Osteocyte (in vitro differentiated cells): Measurements from ENCODE around the gene ATG101. TPM values are rescaled to one million over a fixed set of nuclear protein-coding genes. Genes with fewer than 3 reads are reported as not detected.

Source experiments
- DNase-seq: peaks from one replicate; pipeline ENCODE4 v3.0.0; 2021; ENCODE audit warnings: mixed read lengths; ENCODE audit not compliant: unreplicated experiment; ENCODE audit errors: extremely low spot score
- H3K27ac Mint-ChIP-seq: one replicate; pipeline ENCODE4 v1.8.0; 2021; ENCODE audit warnings: mild to moderate bottlenecking, mixed read lengths; ENCODE audit not compliant: unreplicated experiment
- H3K27me3 Mint-ChIP-seq: one replicate; pipeline ENCODE4 v1.8.0; 2021; ENCODE audit warnings: mixed read lengths; ENCODE audit not compliant: unreplicated experiment
- H3K36me3 Mint-ChIP-seq: one replicate; pipeline ENCODE4 v1.8.0; 2021; ENCODE audit warnings: mixed read lengths; ENCODE audit not compliant: unreplicated experiment
- H3K4me1 Mint-ChIP-seq: one replicate; pipeline ENCODE4 v1.8.0; 2021; ENCODE audit warnings: mixed read lengths; ENCODE audit not compliant: unreplicated experiment
- H3K4me3 Mint-ChIP-seq: one replicate; pipeline ENCODE4 v1.8.0; 2021; ENCODE audit warnings: mild to moderate bottlenecking, moderate library complexity, mixed read lengths; ENCODE audit not compliant: unreplicated experiment
- H3K9me3 Mint-ChIP-seq: one replicate; pipeline ENCODE4 v1.8.0; 2021; ENCODE audit warnings: mixed read lengths; ENCODE audit not compliant: unreplicated experiment
- CTCF ChIP-seq: fragments of 200-600 bp; sonication (generic); IDR thresholded peaks from 2 replicates; pipeline ENCODE4 v1.5.0; 2021; ENCODE audit warnings: antibody characterized with exemption, mild to moderate bottlenecking, moderate library complexity
- total RNA-seq: library from RNA; stranded (reverse); gene quantifications from 2 replicates; pipeline ENCODE4 v1.2.1, GENCODE V29; 2021

The ATG101 gene
- total RNA-seq, 1 donor from 2014 or later = 41.7 TPM

GRCh38 chr12:52052468-52053186 is 17.2 kb upstream of the ATG101 start:
- H3K4me1 Mint-ChIP-seq = peaks cover 27% of the 10 kb centered on the region
- H3K27me3 Mint-ChIP-seq = no peaks in the 10 kb centered on the region

DNA sequence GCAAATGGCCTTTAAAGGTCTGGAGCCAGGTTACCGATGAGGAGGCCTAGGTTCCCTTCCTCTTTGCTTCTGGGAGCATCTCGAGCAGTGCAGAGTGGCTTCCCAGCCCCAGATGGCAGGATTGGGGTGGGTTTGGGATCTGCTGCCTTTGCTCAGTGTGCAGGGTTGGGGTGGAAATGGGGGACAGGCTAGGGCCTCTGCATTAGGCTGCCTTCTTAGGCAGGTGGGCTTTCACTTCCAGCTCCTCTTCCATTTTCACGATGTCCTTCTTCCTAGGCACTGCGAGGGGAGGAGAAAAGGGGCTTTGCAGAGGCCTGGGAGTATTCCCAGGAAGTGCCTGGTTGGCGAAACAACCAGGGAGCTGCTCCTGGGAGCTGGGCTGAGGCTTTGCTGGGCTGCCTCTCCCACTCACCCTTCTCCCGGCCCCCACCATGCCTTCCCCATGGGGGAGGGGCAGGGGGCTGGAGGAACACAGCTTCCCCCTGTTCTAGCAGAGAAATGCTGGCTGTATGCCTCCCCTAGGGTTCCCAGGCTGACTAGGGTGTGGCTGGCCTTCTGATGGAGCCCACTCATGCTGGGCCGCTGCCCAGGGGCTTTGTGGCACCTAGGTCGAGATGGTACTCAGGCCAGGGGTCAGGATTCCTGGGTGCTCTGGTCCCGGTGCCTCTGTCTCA is 16.1 kb upstream of the ATG101 start:
- Mint-ChIP-seq H3K27ac (no peak overlapping the region), H3K4me3 (no peak overlapping the region), H3K4me1 (peaks cover 27% of the 10 kb centered on the region), H3K27me3 (no peaks in the 10 kb centered on the region), H3K36me3 (peaks cover 2% of the 10 kb centered on the region), H3K9me3 (no peaks in the 10 kb centered on the region)
- no peak for TF ChIP-seq CTCF
- no peak for DNase-seq

More at GRCh38 chr12:52052468-52053186, 17.2 kb upstream of the ATG101 start:
- DNase-seq = no peak
- no peak overlapping the region for H3K4me3 Mint-ChIP-seq
- H3K36me3 Mint-ChIP-seq = peaks cover 2% of the 10 kb centered on the region
- H3K9me3 Mint-ChIP-seq = no peaks in the 10 kb centered on the region
- TF ChIP-seq CTCF = no peak
- no peak overlapping the region for H3K27ac Mint-ChIP-seq

DNA sequence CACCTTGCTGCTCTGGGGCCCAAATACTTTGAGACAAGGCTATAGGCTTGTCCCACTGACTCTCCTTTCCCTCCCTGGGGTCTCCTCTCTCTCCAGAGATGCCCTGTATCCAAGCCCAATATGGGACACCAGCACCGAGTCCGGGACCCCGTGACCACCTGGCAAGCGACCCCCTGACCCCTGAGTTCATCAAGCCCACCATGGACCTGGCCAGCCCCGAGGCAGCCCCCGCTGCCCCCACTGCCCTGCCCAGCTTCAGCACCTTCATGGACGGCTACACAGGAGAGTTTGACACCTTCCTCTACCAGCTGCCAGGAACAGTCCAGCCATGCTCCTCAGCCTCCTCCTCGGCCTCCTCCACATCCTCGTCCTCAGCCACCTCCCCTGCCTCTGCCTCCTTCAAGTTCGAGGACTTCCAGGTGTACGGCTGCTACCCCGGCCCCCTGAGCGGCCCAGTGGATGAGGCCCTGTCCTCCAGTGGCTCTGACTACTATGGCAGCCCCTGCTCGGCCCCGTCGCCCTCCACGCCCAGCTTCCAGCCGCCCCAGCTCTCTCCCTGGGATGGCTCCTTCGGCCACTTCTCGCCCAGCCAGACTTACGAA is 15.4 kb upstream of the ATG101 start:
- Mint-ChIP-seq H3K4me1 (peaks cover 24% of the 10 kb centered on the region), H3K9me3 (no peaks in the 10 kb centered on the region), H3K27ac (no peak overlapping the region), H3K4me3 (no peak overlapping the region), H3K36me3 (peaks cover 2% of the 10 kb centered on the region), H3K27me3 (no peaks in the 10 kb centered on the region)
- no peak for TF ChIP-seq CTCF
- no peak for DNase-seq

DNA sequence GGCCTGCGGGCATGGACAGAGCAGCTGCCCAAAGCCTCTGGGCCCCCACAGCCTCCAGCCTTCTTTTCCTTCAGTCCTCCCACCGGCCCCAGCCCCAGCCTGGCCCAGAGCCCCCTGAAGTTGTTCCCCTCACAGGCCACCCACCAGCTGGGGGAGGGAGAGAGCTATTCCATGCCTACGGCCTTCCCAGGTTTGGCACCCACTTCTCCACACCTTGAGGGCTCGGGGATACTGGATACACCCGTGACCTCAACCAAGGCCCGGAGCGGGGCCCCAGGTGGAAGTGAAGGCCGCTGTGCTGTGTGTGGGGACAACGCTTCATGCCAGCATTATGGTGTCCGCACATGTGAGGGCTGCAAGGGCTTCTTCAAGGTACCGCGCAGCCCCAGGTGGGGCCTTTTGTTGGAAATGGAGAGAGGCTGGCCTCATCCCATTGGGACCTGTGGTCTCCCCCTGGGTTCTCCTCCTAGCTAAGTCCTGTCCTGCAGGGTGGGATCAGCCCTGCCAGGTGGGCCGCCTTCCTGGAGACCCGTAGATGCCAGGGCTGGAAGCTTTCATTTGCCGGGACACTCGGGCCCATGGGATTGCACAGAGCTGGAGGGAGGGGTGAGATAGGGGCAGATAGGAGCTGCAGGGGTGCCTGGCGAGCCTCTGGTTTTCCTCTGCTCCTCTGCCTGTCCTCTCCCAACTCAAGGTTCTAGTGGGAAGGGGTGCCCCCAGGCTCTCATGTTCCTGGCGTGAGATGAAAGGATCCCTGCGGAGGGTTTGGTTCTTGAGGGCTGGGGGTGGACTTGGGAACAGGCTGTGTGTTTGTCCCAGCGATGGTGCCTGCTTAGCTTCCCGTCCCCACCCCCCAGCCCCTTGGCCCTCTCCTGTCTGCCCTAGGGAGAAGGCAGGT is 14.7 kb upstream of the ATG101 start:
- H3K27ac Mint-ChIP-seq = no peak overlapping the region
- DNase-seq = no peak
- no peak overlapping the region for H3K4me3 Mint-ChIP-seq
- H3K27me3 Mint-ChIP-seq = no peaks in the 10 kb centered on the region
- peaks cover 17% of the 10 kb centered on the region for H3K4me1 Mint-ChIP-seq
- H3K36me3 Mint-ChIP-seq = peaks cover 2% of the 10 kb centered on the region
- no peaks in the 10 kb centered on the region for H3K9me3 Mint-ChIP-seq
- no peak for TF ChIP-seq CTCF
